CD14-positive monocyte (primary cell): ENCODE data around the gene STK32C. TPM values are rescaled to one million over a fixed set of nuclear protein-coding genes. Genes with fewer than 3 reads are reported as not detected.

Source experiments
- DNase-seq, 3 donors: peaks; one replicate each; pipeline ENCODE4 v3.0.0-alpha.2; 2011 to 2022
- H2AFZ ChIP-seq: 2 replicates; pipeline ENCODE4 v1.6.0; 2012; ENCODE audit warnings: mild to moderate bottlenecking, low read depth, low read length, inconsistent platforms; ENCODE audit not compliant: insufficient read depth, poor library complexity, severe bottlenecking
- H3K27ac ChIP-seq, 2 donors: 1 replicate in 1 of 2; 2 replicates in 1 of 2; pipeline ENCODE4 v1.5.1; 2012 to 2013; ENCODE audit warnings: low read length in 2 of 2, control low read depth in 1 of 2, inconsistent platforms in 1 of 2, low read depth in 1 of 2, mild to moderate bottlenecking in 1 of 2
- H3K27me3 ChIP-seq, 2 donors: one replicate each; pipeline versions ENCODE4 v1.6.0 to v1.6.1; 2011 to 2013; ENCODE audit warnings: low read length in 2 of 2; ENCODE audit not compliant: control insufficient read depth in 2 of 2, insufficient read depth in 2 of 2
- H3K36me3 ChIP-seq, 2 donors: replicated peaks in 1 of 2; 1 replicate in 1 of 2; 2 replicates in 1 of 2; pipeline versions ENCODE4 v1.5.1 to v1.6.1; 2012 to 2013; ENCODE audit warnings: low read length in 2 of 2, control low read depth in 1 of 2, inconsistent platforms in 1 of 2, mild to moderate bottlenecking in 1 of 2; ENCODE audit not compliant: insufficient read depth in 2 of 2, control insufficient read depth in 1 of 2
- H3K4me1 ChIP-seq, 2 donors: 1 replicate in 1 of 2; 2 replicates in 1 of 2; pipeline versions ENCODE4 v1.5.1 to v1.6.1; 2012 to 2013; ENCODE audit warnings: low read length in 2 of 2, control low read depth in 1 of 2, inconsistent platforms in 1 of 2, mild to moderate bottlenecking in 1 of 2, moderate library complexity in 1 of 2; ENCODE audit not compliant: insufficient read depth in 2 of 2, control insufficient read depth in 1 of 2
- H3K4me2 ChIP-seq: replicated peaks from 2 replicates; pipeline ENCODE3; 2012; ENCODE audit warnings: low read length, moderate library complexity, mild to moderate bottlenecking; ENCODE audit not compliant: poor library complexity, severe bottlenecking; ENCODE audit errors: extremely low read depth
- H3K4me3 ChIP-seq, 3 experiments: fragments of 200-600 bp in 1 of 3; sonication (generic) in 1 of 3; replicated peaks in 1 of 3; 1 replicate in 2 of 3; 2 replicates in 1 of 3; pipeline ENCODE4 v1.5.1; 2011 to 2013; ENCODE audit warnings: low read length in 3 of 3, mild to moderate bottlenecking in 3 of 3, control low read depth in 2 of 3, low read depth in 2 of 3, inconsistent platforms in 1 of 3, moderate library complexity in 1 of 3
- H3K79me2 ChIP-seq: 2 replicates; pipeline ENCODE4 v1.6.0; 2012; ENCODE audit warnings: mild to moderate bottlenecking, control low read depth, inconsistent platforms, low read length, moderate library complexity; ENCODE audit not compliant: insufficient read depth
- H3K9ac ChIP-seq: 2 replicates; pipeline ENCODE4 v1.6.0; 2017; ENCODE audit warnings: low read length, mild to moderate bottlenecking; ENCODE audit not compliant: insufficient read depth, poor library complexity, severe bottlenecking
- H3K9me3 ChIP-seq, 2 donors: replicated peaks in 1 of 2; 1 replicate in 1 of 2; 2 replicates in 1 of 2; pipeline versions ENCODE4 v1.5.1 to v1.6.1; 2012 to 2013; ENCODE audit warnings: low read length in 2 of 2, control low read depth in 1 of 2; ENCODE audit not compliant: control insufficient read depth in 1 of 2, insufficient read depth in 1 of 2
- H4K20me1 ChIP-seq: 2 replicates; pipeline ENCODE4 v1.6.0; 2012; ENCODE audit warnings: mild to moderate bottlenecking, low read length, control low read depth, moderate library complexity; ENCODE audit not compliant: insufficient read depth
- H3K27ac Mint-ChIP-seq, 7 donors: one replicate each; pipeline ENCODE4 v1.8.0; 2020; ENCODE audit warnings: mild to moderate bottlenecking in 7 of 7, mixed read lengths in 7 of 7, moderate library complexity in 6 of 7, inconsistent platforms in 2 of 7
- H3K27me3 Mint-ChIP-seq, 3 donors: one replicate each; pipeline ENCODE4 v1.8.0; 2021 to 2022; ENCODE audit warnings: low read depth in 3 of 3, mild to moderate bottlenecking in 3 of 3, mixed read lengths in 3 of 3, moderate library complexity in 3 of 3, inconsistent platforms in 1 of 3
- H3K36me3 Mint-ChIP-seq, 2 donors: one replicate each; pipeline ENCODE4 v1.8.0; 2020; ENCODE audit warnings: mixed read lengths in 2 of 2, inconsistent platforms in 1 of 2, mild to moderate bottlenecking in 1 of 2
- H3K4me1 Mint-ChIP-seq: one replicate; pipeline ENCODE4 v1.8.0; 2020; ENCODE audit warnings: mild to moderate bottlenecking, mixed read lengths
- H3K4me3 Mint-ChIP-seq, 2 donors: one replicate each; pipeline ENCODE4 v1.8.0; 2020; ENCODE audit warnings: mild to moderate bottlenecking in 2 of 2, mixed read lengths in 2 of 2, moderate library complexity in 1 of 2
- H3K9me3 Mint-ChIP-seq, 7 donors: one replicate each; pipeline ENCODE4 v1.8.0; 2020 to 2022; ENCODE audit warnings: mixed read lengths in 7 of 7, mild to moderate bottlenecking in 6 of 7, moderate library complexity in 6 of 7, inconsistent platforms in 2 of 7
- WGBS: methylation state at CpG from one replicate; pipeline ENCODE4 v1.1.5; 2013; ENCODE audit warnings: missing lambda C conversion rate; ENCODE audit not compliant: insufficient coverage; 5-methylcytosine and 5-hydroxymethylcytosine counted together
- intact Hi-C, 2 donors: fragments of 100-400 bp; cut with micrococcal nuclease; formaldehyde crosslinking; loops; one replicate each; pipeline versions ENCODE4 v1.15.0 to v1.15.1; 2023
- polyA plus RNA-seq, 3 donors: library from polyadenylated mRNA; depleted of rRNA in 1 of 3; unstranded in 2 of 3; stranded (reverse) in 1 of 3; fragments of 300-500 nt in 2 of 3; fragments of >200 nt in 1 of 3; fragmentation: Illumina TruSeq in 2 of 3; gene quantifications; 1 replicate in 2 of 3; 2 replicates in 1 of 3; pipeline ENCODE4 v1.2.3, GENCODE V29; 2012 to 2021
- TF ChIP-seq, protein P1 (sequence below): fragments of 200-600 bp; IDR thresholded peaks from one replicate; pipeline ENCODE4 v1.8.0; 2022; ENCODE audit warnings: antibody characterized with exemption, mild to moderate bottlenecking

The STK32C gene
- polyA plus RNA-seq, 3 donors = 13.6 to 22.8 (median 18.4) TPM

DNA sequence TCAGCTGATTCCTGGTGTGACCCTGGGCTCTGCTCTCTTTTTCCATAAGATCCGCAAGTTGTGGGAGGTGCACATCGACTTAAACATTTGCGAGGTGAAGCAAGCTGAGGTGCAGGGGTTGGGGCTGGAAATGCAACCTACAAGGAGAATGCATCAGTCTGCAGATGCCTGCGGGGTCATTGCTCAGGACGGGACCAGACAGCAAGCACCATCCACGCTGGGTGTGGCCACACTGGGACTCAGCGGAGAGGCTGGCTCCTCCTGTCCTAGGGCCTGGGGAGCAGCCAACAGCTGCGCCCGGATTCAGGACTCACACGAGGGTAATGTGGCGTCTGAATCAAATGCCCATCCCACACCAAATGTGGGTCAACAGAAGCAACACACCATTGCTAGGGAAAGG, 33.8 kb downstream of the STK32C start:
- Histone ChIP-seq H2AFZ (no peak overlapping the region), H3K4me2 (no peak overlapping the region), H3K27ac (no peak overlapping the region), H4K20me1 (peaks cover 40% of the 10 kb centered on the region), H3K36me3 (no peaks in the 10 kb centered on the region), H3K79me2 (no peaks in the 10 kb centered on the region), H3K4me1 (no peaks in the 10 kb centered on the region), H3K27me3 (no peaks in the 10 kb centered on the region), H3K9ac (no peak overlapping the region), H3K4me3 (no peak overlapping the region), H3K9me3 (peaks cover 2 to 4% of the 10 kb centered on the region in 2 donors)
- Mint-ChIP-seq H3K4me3 (no peak overlapping the region), H3K36me3 (peaks cover 2 to 4% of the 10 kb centered on the region in 2 donors), H3K9me3 (peaks cover 0 to 2% (median 0%) of the 10 kb centered on the region in 7 donors), H3K27me3 (peaks cover 2 to 5% (median 4%) of the 10 kb centered on the region in 3 donors), H3K27ac (no peak overlapping the region), H3K4me1 (no peaks in the 10 kb centered on the region)
- no peak for DNase-seq
- TF ChIP-seq, protein P1, sequence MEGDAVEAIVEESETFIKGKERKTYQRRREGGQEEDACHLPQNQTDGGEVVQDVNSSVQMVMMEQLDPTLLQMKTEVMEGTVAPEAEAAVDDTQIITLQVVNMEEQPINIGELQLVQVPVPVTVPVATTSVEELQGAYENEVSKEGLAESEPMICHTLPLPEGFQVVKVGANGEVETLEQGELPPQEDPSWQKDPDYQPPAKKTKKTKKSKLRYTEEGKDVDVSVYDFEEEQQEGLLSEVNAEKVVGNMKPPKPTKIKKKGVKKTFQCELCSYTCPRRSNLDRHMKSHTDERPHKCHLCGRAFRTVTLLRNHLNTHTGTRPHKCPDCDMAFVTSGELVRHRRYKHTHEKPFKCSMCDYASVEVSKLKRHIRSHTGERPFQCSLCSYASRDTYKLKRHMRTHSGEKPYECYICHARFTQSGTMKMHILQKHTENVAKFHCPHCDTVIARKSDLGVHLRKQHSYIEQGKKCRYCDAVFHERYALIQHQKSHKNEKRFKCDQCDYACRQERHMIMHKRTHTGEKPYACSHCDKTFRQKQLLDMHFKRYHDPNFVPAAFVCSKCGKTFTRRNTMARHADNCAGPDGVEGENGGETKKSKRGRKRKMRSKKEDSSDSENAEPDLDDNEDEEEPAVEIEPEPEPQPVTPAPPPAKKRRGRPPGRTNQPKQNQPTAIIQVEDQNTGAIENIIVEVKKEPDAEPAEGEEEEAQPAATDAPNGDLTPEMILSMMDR = no peak
- intact Hi-C loops = no loop called here
- WGBS = 100% methylated on average over 5 of the region's 11 CpGs

DNA sequence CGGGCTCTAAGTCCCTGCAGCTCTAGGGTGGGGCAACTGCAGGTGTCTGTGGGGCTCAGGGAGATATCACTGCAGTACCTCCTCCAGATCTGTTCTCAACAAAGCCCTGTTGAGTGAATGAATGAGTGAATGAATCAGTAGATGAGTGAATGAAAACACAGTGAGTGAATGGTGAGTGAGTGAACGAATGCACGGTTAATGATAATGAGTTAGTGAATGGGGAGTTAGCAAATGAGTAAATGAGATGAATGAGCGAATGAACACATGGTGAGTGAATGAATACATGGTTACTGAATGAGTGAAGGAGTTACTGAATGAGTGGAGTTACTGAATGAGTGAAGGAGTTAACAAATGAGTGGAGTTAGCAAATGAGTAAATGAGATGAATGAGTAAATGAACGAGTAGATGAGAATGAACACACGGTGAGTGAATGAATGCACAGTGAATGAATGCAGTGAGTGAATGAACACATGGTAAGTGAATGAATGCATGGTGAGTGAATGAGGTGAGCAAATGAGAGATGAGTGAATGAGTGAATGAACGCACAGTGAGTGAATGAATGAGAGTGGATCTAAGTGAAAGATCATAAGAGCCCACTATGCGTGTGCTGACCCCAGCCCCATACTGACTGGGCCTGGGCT, 34.3 kb downstream of the STK32C start:
- Histone ChIP-seq H4K20me1 (peaks cover 40% of the 10 kb centered on the region), H3K9me3 (peaks cover 4 to 5% of the 10 kb centered on the region in 2 donors), H3K27me3 (no peaks in the 10 kb centered on the region), H3K9ac (no peak overlapping the region), H3K36me3 (no peaks in the 10 kb centered on the region), H2AFZ (no peak overlapping the region), H3K4me2 (no peak overlapping the region), H3K27ac (no peak overlapping the region), H3K79me2 (no peaks in the 10 kb centered on the region), H3K4me3 (no peak overlapping the region), H3K4me1 (no peaks in the 10 kb centered on the region)
- TF ChIP-seq, protein P1 = no peak
- intact Hi-C loops = no loop called here
- peaks cover 2 to 4% of the 10 kb centered on the region in 2 donors for H3K36me3 Mint-ChIP-seq
- DNase-seq = no peak
- no peak overlapping the region for H3K4me3 Mint-ChIP-seq
- peaks cover 2 to 4% (median 3%) of the 10 kb centered on the region in 3 donors for H3K27me3 Mint-ChIP-seq
- H3K9me3 Mint-ChIP-seq = peaks cover 0 to 3% (median under 1%) of the 10 kb centered on the region in 7 donors
- 96% methylated on average over 7 of the region's 8 CpGs for WGBS
- no peak overlapping the region for H3K27ac Mint-ChIP-seq
- H3K4me1 Mint-ChIP-seq = no peaks in the 10 kb centered on the region
